ENCODE measurements around the gene TMEM126A.
"Not testable (repeated sequence)": the region's sequence is repeated elsewhere in the genome, so short reads cannot be mapped to it uniquely, and the experiment has no call there.

The TMEM126A gene

DNA sequence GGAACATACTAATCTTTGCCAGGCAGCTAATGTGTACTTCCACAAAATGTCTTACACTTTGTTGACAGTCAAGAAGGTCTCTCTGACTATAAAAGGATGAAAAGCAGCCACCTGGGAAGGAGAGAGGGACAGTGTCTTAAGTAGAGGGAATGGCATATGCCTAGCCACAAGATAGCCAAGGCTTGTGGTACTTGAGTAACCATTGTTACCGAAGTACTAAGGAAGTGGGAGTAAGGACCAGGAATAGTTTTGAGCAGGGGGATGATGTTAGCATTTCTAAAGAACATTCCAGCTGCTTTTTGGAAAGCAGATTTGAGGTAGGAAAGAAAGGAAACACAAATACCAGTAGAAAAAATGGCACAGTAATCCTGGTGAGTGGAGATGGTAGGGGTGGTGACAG is 3.4 kb downstream of the TMEM126A start:
- Histone ChIP-seq H3K18ac (ENCODE audit: low read length) (no peak overlapping the region), H3K9me3 (ENCODE audit: insufficient read depth, low read depth, low read length) (no peaks in the 10 kb centered on the region), H3K4ac (ENCODE audit: low read depth, low read length) (no peak overlapping the region), H2BK12ac (ENCODE audit: low read length) (no peak overlapping the region), H3K9ac (ENCODE audit: low read length) (no peak overlapping the region), H2AK5ac (ENCODE audit: low read length) (no peak overlapping the region), H4K12ac (ENCODE audit: low read depth, low read length) (no peak overlapping the region), H3K79me2 (ENCODE audit: control insufficient read depth, insufficient read depth, low read length, poor library complexity) (no peaks in the 10 kb centered on the region), H4K91ac (ENCODE audit: low read depth, low read length) (no peak overlapping the region), H2AFZ (ENCODE audit: insufficient read depth, low read length, poor library complexity) (no peak overlapping the region), H2BK5ac (ENCODE audit: low read depth, low read length, poor library complexity) (no peak overlapping the region), H3K23ac (ENCODE audit: low read length) (no peak overlapping the region), H3K14ac (ENCODE audit: low read length) (no peak overlapping the region), H3K27me3 (ENCODE audit: insufficient read depth, low read length) (no peaks in the 10 kb centered on the region), H3K36me3 (ENCODE audit: control insufficient read depth in 1 of 2, insufficient read depth in 2 of 2, low read length in 2 of 2) (peaks cover 0 to 2% of the 10 kb centered on the region in 2 experiments), H3K4me3 (ENCODE audit: low read depth, low read length) (no peak overlapping the region), H3K4me2 (ENCODE audit: low read length) (no peak overlapping the region), H3K79me1 (ENCODE audit: low read length) (peaks cover 6% of the 10 kb centered on the region), H3K27ac (ENCODE audit: low read depth, low read length) (no peak overlapping the region), H3K4me1 (ENCODE audit: control insufficient read depth in 1 of 2, insufficient read depth in 2 of 2, low read length in 2 of 2) (no peaks in the 10 kb centered on the region), H2BK120ac (ENCODE audit: insufficient read depth, low read length, poor library complexity) (no peak overlapping the region), H4K8ac (ENCODE audit: low read depth, low read length) (no peak overlapping the region)
- WGBS (ENCODE audit: extremely low coverage, insufficient coverage, insufficient read length) = no CpG with 5 or more reads among the region's 1 CpG
- no peak for DNase-seq

- H3K14ac ChIP-seq (ENCODE audit: low read length) = no peak overlapping the region
- no peaks in the 10 kb centered on the region for H3K9me3 ChIP-seq (ENCODE audit: insufficient read depth, low read depth, low read length)
- no peak overlapping the region for H3K27ac ChIP-seq (ENCODE audit: low read depth, low read length)
- H3K4me2 ChIP-seq (ENCODE audit: low read length) = no peak overlapping the region
- H3K18ac ChIP-seq (ENCODE audit: low read length) = no peak overlapping the region
- H3K9ac ChIP-seq (ENCODE audit: low read length) = no peak overlapping the region
- H3K79me2 ChIP-seq (ENCODE audit: control insufficient read depth, insufficient read depth, low read length, poor library complexity) = no peaks in the 10 kb centered on the region
- H3K4me3 ChIP-seq (ENCODE audit: low read depth, low read length) = no peak overlapping the region
- H3K27me3 ChIP-seq (ENCODE audit: insufficient read depth, low read length) = no peaks in the 10 kb centered on the region
- no peak for DNase-seq
- H3K4ac ChIP-seq (ENCODE audit: low read depth, low read length) = no peak overlapping the region
- no peak overlapping the region for H2AFZ ChIP-seq (ENCODE audit: insufficient read depth, low read length, poor library complexity)
- no peak overlapping the region for H2BK5ac ChIP-seq (ENCODE audit: low read depth, low read length, poor library complexity)
- no peaks in the 10 kb centered on the region for H3K4me1 ChIP-seq (ENCODE audit: control insufficient read depth in 1 of 2, insufficient read depth in 2 of 2, low read length in 2 of 2)
- no peak overlapping the region for H4K91ac ChIP-seq (ENCODE audit: low read depth, low read length)
- no peak overlapping the region for H2BK12ac ChIP-seq (ENCODE audit: low read length)
- no peak overlapping the region for H4K8ac ChIP-seq (ENCODE audit: low read depth, low read length)
- H2AK5ac ChIP-seq (ENCODE audit: low read length) = no peak overlapping the region
- peaks cover 0 to 4% of the 10 kb centered on the region in 2 experiments for H3K36me3 ChIP-seq (ENCODE audit: control insufficient read depth in 1 of 2, insufficient read depth in 2 of 2, low read length in 2 of 2)
- no peak overlapping the region for H2BK120ac ChIP-seq (ENCODE audit: insufficient read depth, low read length, poor library complexity)
- H4K12ac ChIP-seq (ENCODE audit: low read depth, low read length) = no peak overlapping the region
- H3K23ac ChIP-seq (ENCODE audit: low read length) = no peak overlapping the region
- H3K79me1 ChIP-seq (ENCODE audit: low read length) = peaks cover 2% of the 10 kb centered on the region
- no CpG with 5 or more reads among the region's 3 CpGs for WGBS (ENCODE audit: extremely low coverage, insufficient coverage, insufficient read length)
Observed at GRCh38 chr11:85652786-85653447, 5.2 kb downstream of the TMEM126A start.

DNA sequence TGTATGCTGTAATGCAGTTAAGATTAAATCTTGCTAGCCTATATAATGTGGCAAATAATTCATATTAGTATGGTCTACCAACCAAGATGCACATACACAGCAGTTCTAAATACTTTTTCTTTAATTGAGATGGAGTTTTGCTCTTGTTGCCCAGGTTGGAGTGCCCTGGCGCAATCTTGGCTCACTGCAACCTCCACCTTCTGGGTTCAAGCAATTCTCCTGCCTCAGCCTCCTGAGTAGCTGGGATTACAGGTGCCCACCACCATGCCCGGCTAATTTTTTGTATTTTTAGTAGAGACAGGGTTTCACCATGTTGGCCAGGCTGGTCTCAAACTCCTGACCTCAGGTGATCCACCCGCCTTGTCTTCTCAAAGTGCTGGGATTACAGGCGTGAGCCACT is 6.6 kb downstream of the TMEM126A start:
- H3K4me2 ChIP-seq (ENCODE audit: low read length); DNase-seq; H3K4me3 ChIP-seq (ENCODE audit: low read depth, low read length); H3K79me1 ChIP-seq (ENCODE audit: low read length); H3K27me3 ChIP-seq (ENCODE audit: insufficient read depth, low read length); H3K23ac ChIP-seq (ENCODE audit: low read length); H3K79me2 ChIP-seq (ENCODE audit: control insufficient read depth, insufficient read depth, low read length, poor library complexity); H2BK12ac ChIP-seq (ENCODE audit: low read length); H4K12ac ChIP-seq (ENCODE audit: low read depth, low read length); H3K18ac ChIP-seq (ENCODE audit: low read length); H3K9ac ChIP-seq (ENCODE audit: low read length); H2BK5ac ChIP-seq (ENCODE audit: low read depth, low read length, poor library complexity); H3K27ac ChIP-seq (ENCODE audit: low read depth, low read length); H3K14ac ChIP-seq (ENCODE audit: low read length); H2AFZ ChIP-seq (ENCODE audit: insufficient read depth, low read length, poor library complexity); H3K4ac ChIP-seq (ENCODE audit: low read depth, low read length); H4K8ac ChIP-seq (ENCODE audit: low read depth, low read length); H4K91ac ChIP-seq (ENCODE audit: low read depth, low read length); H2AK5ac ChIP-seq (ENCODE audit: low read length); H3K36me3 ChIP-seq (ENCODE audit: control insufficient read depth in 1 of 2, insufficient read depth in 2 of 2, low read length in 2 of 2); H2BK120ac ChIP-seq (ENCODE audit: insufficient read depth, low read length, poor library complexity); H3K4me1 ChIP-seq (ENCODE audit: control insufficient read depth in 1 of 2, insufficient read depth in 2 of 2, low read length in 2 of 2); H3K9me3 ChIP-seq (ENCODE audit: insufficient read depth, low read depth, low read length): not testable (repeated sequence)
- no CpG with 5 or more reads among the region's 4 CpGs for WGBS (ENCODE audit: extremely low coverage, insufficient coverage, insufficient read length)

DNA sequence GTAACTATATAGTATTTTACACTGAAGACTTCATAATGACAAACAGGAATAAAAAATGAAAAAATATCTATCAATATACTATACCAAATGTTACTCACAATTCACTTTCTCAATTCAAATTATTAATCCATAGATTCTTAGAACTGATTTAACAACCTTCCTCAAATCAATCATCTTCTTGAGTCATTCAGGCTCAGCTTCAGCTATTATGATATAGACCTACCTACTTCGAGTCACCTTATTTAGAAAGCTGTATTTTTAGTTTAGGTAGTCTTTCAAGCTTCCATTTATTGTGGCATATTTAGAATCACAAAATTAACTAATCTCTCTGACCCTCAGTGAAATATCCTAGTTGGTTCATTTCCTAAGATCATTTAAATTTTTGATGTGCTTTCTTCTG is 9.0 kb downstream of the TMEM126A start:
- H3K9me3 ChIP-seq (ENCODE audit: insufficient read depth, low read depth, low read length) = no peaks in the 10 kb centered on the region
- peaks cover 0 to 4% of the 10 kb centered on the region in 2 experiments for H3K36me3 ChIP-seq (ENCODE audit: control insufficient read depth in 1 of 2, insufficient read depth in 2 of 2, low read length in 2 of 2)
- no peak overlapping the region for H3K23ac ChIP-seq (ENCODE audit: low read length)
- no peak overlapping the region for H4K91ac ChIP-seq (ENCODE audit: low read depth, low read length)
- no peaks in the 10 kb centered on the region for H3K79me2 ChIP-seq (ENCODE audit: control insufficient read depth, insufficient read depth, low read length, poor library complexity)
- H2BK5ac ChIP-seq (ENCODE audit: low read depth, low read length, poor library complexity) = no peak overlapping the region
- no peak overlapping the region for H3K4me2 ChIP-seq (ENCODE audit: low read length)
- no peak overlapping the region for H3K4me3 ChIP-seq (ENCODE audit: low read depth, low read length)
- no peak for DNase-seq
- H2AFZ ChIP-seq (ENCODE audit: insufficient read depth, low read length, poor library complexity) = no peak overlapping the region
- H3K14ac ChIP-seq (ENCODE audit: low read length) = no peak overlapping the region
- no peaks in the 10 kb centered on the region for H3K27me3 ChIP-seq (ENCODE audit: insufficient read depth, low read length)
- no peak overlapping the region for H2BK120ac ChIP-seq (ENCODE audit: insufficient read depth, low read length, poor library complexity)
- no CpG with 5 or more reads among the region's 1 CpG for WGBS (ENCODE audit: extremely low coverage, insufficient coverage, insufficient read length)
- H2AK5ac ChIP-seq (ENCODE audit: low read length) = no peak overlapping the region
- no peak overlapping the region for H2BK12ac ChIP-seq (ENCODE audit: low read length)
- H3K79me1 ChIP-seq (ENCODE audit: low read length) = no peaks in the 10 kb centered on the region
- no peak overlapping the region for H3K27ac ChIP-seq (ENCODE audit: low read depth, low read length)
- H3K18ac ChIP-seq (ENCODE audit: low read length) = no peak overlapping the region
- no peak overlapping the region for H4K8ac ChIP-seq (ENCODE audit: low read depth, low read length)
- no peak overlapping the region for H3K9ac ChIP-seq (ENCODE audit: low read length)
- no peaks in the 10 kb centered on the region for H3K4me1 ChIP-seq (ENCODE audit: control insufficient read depth in 1 of 2, insufficient read depth in 2 of 2, low read length in 2 of 2)
- H3K4ac ChIP-seq (ENCODE audit: low read depth, low read length) = no peak overlapping the region
- no peak overlapping the region for H4K12ac ChIP-seq (ENCODE audit: low read depth, low read length)
